Dendritic cell treated with granulocyte-macrophage colony-stimulating factor and Interleukin-4, amounts not matched to agents 40 ng/mL and 50 ng/mL, for 4 days (primary cell): ENCODE results near the gene CEP112.

Experiments
- H3K27ac Mint-ChIP-seq: one replicate; pipeline ENCODE4 v1.8.0; 2022; ENCODE audit warnings: mild to moderate bottlenecking, mixed read lengths
- H3K27me3 Mint-ChIP-seq: one replicate; pipeline ENCODE4 v1.8.0; 2022; ENCODE audit warnings: mild to moderate bottlenecking, mixed read lengths
- H3K36me3 Mint-ChIP-seq: one replicate; pipeline ENCODE4 v1.8.0; 2022; ENCODE audit warnings: low read depth, mixed read lengths
- H3K4me1 Mint-ChIP-seq: one replicate; pipeline ENCODE4 v1.8.0; 2022; ENCODE audit warnings: low read depth, mixed read lengths
- H3K4me3 Mint-ChIP-seq: one replicate; pipeline ENCODE4 v1.8.0; 2022; ENCODE audit warnings: mild to moderate bottlenecking, moderate library complexity, mixed read lengths
- H3K9me3 Mint-ChIP-seq: one replicate; pipeline ENCODE4 v1.8.0; 2022; ENCODE audit warnings: mixed read lengths
- intact Hi-C: fragments of 100-400 bp; cut with micrococcal nuclease; formaldehyde crosslinking; loops from one replicate; pipeline ENCODE4 v1.15.0; 2022

The CEP112 gene

GRCh38 chr17:66191593-66192377 lies at the start of gene CEP112:
Gene CEP112, minus strand, starts transcription at chr17:66192133.
- H3K4me3 Mint-ChIP-seq, result peak within 1 kb of the TSS; percentile 79
- intact Hi-C loops, result loop anchor here (10.0 kb wide), 1 partner anchor 283 kb away; no protein-coding TSS in a partner anchor
- no peaks in the 10 kb centered on the region for H3K36me3 Mint-ChIP-seq
- no peaks in the 10 kb centered on the region for H3K9me3 Mint-ChIP-seq
- peak within 1 kb of the TSS; percentile 83 for H3K27ac Mint-ChIP-seq
- no peaks in the 10 kb centered on the region for H3K27me3 Mint-ChIP-seq
- H3K4me1 Mint-ChIP-seq, result no peaks in the 10 kb centered on the region

DNA sequence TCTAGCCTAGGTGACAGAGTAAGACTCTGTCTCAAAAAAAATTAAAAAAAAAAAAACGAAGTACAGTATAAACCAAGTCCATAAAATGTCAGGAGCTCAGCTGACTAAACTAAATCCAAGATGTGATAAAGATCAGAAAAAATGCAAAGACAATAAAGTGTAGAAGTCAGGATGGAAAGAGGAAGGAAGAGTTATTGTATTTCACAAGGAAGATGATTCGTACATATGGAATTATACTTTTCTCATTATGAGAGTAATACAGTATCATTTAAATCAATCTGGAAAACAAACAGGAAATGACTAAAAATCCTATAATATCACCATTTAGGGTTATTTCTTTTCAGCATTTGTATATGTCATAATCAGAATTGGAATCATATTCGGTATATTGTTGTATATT lies 48.7 kb upstream of the CEP112 start:
- H3K9me3 Mint-ChIP-seq, result no peaks in the 10 kb centered on the region
- H3K4me1 Mint-ChIP-seq, result no peaks in the 10 kb centered on the region
- H3K27ac Mint-ChIP-seq, result no peak overlapping the region
- no peak overlapping the region for H3K4me3 Mint-ChIP-seq
- intact Hi-C loops, result loop anchor here (10.0 kb wide), 1 partner anchor 66 kb away; no protein-coding TSS in a partner anchor
- H3K27me3 Mint-ChIP-seq, result peaks cover 35% of the 10 kb centered on the region
- H3K36me3 Mint-ChIP-seq, result no peaks in the 10 kb centered on the region

DNA sequence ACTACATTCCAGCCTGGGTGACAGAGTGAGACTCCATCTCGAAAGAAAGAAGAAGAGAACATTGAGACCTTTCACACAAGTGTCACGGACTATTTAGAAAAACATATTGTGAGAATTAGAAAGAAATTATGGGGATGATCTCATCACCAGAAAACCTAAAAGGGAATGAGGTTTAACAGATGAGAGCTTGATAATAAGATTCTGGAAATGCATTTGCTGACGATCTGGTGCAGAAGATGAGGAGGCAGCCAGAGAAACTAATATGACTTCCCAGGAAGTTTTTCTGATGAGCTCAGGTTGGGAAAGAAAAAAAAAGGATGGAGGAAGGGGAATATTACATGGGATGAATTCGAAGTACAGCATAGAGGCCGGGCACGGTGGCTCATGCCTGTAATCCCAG lies 48.1 kb upstream of the CEP112 start:
- H3K9me3 Mint-ChIP-seq, result no peaks in the 10 kb centered on the region
- H3K4me3 Mint-ChIP-seq, result no peak overlapping the region
- H3K27ac Mint-ChIP-seq, result no peak overlapping the region
- intact Hi-C loops, result loop anchor here (10.0 kb wide), 1 partner anchor 65 kb away; no protein-coding TSS in a partner anchor
- H3K36me3 Mint-ChIP-seq, result no peaks in the 10 kb centered on the region
- H3K27me3 Mint-ChIP-seq, result peaks cover 31% of the 10 kb centered on the region
- no peaks in the 10 kb centered on the region for H3K4me1 Mint-ChIP-seq

DNA sequence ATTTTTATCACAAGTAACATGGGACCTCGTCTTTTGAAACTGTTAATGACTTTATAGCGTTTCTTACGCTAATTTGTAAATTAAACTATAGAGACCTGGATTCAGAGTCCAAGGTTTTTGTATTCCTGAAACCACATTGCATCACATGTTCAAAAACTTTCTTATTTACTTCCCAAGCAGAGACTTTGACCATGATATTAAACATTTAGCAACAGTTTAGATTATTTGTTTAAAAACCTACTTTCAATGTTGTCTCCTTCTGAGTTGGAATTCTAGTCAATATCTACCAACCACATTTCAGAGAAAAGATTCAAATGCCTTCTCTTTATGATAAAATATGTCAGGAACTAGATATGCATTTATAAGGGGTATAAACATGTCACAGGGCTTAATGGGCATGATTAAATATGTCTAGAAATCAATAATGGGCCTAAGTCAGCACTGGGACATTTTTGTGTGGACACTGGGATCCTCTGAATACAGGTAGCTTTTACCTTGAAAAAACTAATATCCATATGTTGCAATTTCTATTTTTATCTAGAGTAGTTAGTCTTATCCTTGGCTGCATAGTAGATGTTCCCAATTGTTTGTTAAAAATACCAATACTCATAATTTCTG lies 43.6 kb upstream of the CEP112 start:
- intact Hi-C loops, result no loop called here
- Mint-ChIP-seq H3K4me1 (peaks cover 6% of the 10 kb centered on the region), H3K9me3 (no peaks in the 10 kb centered on the region), H3K4me3 (no peak overlapping the region), H3K27ac (no peak overlapping the region), H3K27me3 (peaks cover 17% of the 10 kb centered on the region), H3K36me3 (no peaks in the 10 kb centered on the region)

DNA sequence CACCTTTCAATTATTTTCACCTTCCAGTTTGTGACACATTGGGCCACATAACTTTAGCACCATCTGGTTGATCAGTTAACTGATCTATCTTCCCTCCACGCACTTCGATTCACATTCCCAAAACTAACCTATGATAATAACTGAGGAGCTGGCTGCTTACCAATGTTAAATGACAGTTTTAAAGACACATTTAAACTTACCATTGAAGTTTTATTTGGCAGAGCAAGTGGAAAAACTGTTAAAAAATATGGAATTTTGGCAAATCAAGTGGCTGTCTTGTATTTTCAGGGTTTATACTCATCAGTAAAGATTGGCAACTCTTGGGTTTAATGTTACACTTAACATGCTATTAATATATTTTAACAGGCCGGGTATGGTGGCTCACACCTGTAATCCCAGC lies 42.7 kb upstream of the CEP112 start:
- H3K4me3 Mint-ChIP-seq, result no peak overlapping the region
- H3K4me1 Mint-ChIP-seq, result peaks cover 7% of the 10 kb centered on the region
- peaks cover 11% of the 10 kb centered on the region for H3K27me3 Mint-ChIP-seq
- no peaks in the 10 kb centered on the region for H3K36me3 Mint-ChIP-seq
- no peak overlapping the region for H3K27ac Mint-ChIP-seq
- intact Hi-C loops, result no loop called here
- H3K9me3 Mint-ChIP-seq, result no peaks in the 10 kb centered on the region

- Mint-ChIP-seq H3K9me3 (no peaks in the 10 kb centered on the region), H3K4me1 (peaks cover 7% of the 10 kb centered on the region), H3K27ac (no peak overlapping the region), H3K4me3 (no peak overlapping the region), H3K27me3 (peaks cover 5% of the 10 kb centered on the region), H3K36me3 (no peaks in the 10 kb centered on the region)
- intact Hi-C loops, result no loop called here
Measured at GRCh38 chr17:66233023-66233753, 41.3 kb upstream of the CEP112 start.

DNA sequence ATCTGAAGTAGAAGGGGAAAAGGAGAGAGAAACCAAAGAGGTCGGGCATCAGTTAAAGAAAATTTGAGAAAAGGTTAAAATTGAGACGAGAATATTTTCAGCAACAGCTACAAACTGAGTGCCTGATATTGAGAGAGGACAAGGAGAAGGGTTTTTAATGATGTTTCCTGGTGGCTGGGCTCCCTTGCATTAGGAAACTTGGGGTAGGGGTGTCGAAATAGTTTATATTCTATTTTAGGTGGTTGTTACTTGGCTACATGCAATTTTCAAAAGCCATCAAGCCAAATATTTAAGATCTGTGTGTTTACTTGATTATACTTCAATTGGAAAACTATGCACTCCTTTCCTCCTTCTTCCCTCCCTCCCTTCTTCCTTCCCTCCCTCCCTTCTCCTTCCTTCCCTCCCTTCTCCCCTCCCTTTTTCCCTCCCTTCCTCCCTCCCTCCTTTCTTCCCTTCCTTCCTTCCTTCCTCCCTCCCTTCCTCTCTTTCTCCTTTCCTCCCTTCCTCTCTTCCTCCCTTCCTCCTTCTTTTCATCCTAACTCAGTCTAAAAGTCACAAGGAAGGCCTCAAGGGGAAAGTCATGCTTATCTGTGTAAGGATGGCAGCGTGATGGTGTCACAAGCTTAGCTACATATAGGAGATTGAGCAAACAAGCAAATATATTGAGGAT lies 39.1 kb upstream of the CEP112 start:
- peaks cover 3% of the 10 kb centered on the region for H3K27me3 Mint-ChIP-seq

DNA sequence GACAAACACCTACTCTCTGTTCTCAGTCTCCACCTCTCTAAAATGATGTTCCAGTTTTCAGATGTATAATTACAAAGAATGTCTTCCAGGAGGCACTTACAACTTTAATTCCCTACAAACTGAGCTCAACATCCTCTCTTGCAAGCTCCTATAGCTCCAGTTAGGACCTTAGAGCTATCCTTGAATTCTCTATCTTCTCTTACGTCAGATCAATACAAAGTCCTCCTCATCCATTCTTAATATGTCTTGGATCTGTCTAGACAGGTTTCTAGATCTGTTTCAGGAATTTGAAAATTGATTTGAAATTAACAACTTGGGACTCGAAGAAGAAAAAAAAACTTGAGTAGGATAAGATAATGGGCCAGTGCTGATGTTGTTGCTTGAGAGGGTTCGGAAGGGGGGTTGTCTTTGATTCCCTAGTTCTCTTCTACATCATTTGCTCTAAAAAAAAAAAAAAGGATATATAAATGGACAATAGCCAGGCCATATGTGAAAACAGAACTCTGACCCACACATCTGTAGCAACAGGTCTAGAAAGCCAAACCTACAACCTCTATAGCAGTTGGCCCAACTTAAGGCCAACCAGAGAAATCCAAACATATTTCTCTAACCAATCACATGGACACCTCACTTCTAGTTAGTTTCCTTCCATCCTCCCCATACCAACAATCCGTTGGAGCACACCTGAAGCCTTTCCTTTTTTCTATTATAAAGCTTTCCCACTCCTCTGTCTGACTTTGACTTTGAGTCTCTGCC lies 38.0 kb upstream of the CEP112 start:
- H3K4me3 Mint-ChIP-seq, result no peak overlapping the region
- H3K4me1 Mint-ChIP-seq, result peaks cover 7% of the 10 kb centered on the region
- no peaks in the 10 kb centered on the region for H3K36me3 Mint-ChIP-seq
- peaks cover 3% of the 10 kb centered on the region for H3K27me3 Mint-ChIP-seq
- intact Hi-C loops, result no loop called here
- no peaks in the 10 kb centered on the region for H3K9me3 Mint-ChIP-seq
- no peak overlapping the region for H3K27ac Mint-ChIP-seq

More for the DNA sequence above, 39.1 kb upstream of the CEP112 start:
- no peaks in the 10 kb centered on the region for H3K36me3 Mint-ChIP-seq
- no peak overlapping the region for H3K27ac Mint-ChIP-seq
- intact Hi-C loops, result no loop called here
- peaks cover 7% of the 10 kb centered on the region for H3K4me1 Mint-ChIP-seq
- no peak overlapping the region for H3K4me3 Mint-ChIP-seq
- no peaks in the 10 kb centered on the region for H3K9me3 Mint-ChIP-seq

- intact Hi-C loops, result no loop called here
- Mint-ChIP-seq H3K4me3 (no peak within 1 kb of the TSS), H3K27ac (no peak within 1 kb of the TSS), H3K27me3 (peaks cover 6% of the 10 kb centered on the region), H3K9me3 (no peaks in the 10 kb centered on the region), H3K36me3 (no peaks in the 10 kb centered on the region), H3K4me1 (peaks cover 7% of the 10 kb centered on the region)
Measured at GRCh38 chr17:66228887-66229782, 37.2 kb upstream of the CEP112 start, which contains the start of gene APOH. Gene APOH, minus strand, starts transcription at chr17:66229415. Its CDS starts 36 bp downstream, at chr17:66229379.

GRCh38 chr17:66227212-66228045 lies 35.5 kb upstream of the CEP112 start:
- Mint-ChIP-seq H3K27ac (no peak overlapping the region), H3K4me3 (no peak overlapping the region), H3K9me3 (no peaks in the 10 kb centered on the region)

GRCh38 chr17:66222798-66223350 lies 30.9 kb upstream of the CEP112 start:
- Mint-ChIP-seq H3K4me3 (no peak overlapping the region), H3K36me3 (no peaks in the 10 kb centered on the region), H3K27me3 (peaks cover 8% of the 10 kb centered on the region), H3K4me1 (no peaks in the 10 kb centered on the region), H3K9me3 (no peaks in the 10 kb centered on the region), H3K27ac (no peak overlapping the region)
- intact Hi-C loops, result no loop called here

More at GRCh38 chr17:66227212-66228045, 35.5 kb upstream of the CEP112 start:
- peaks cover 3% of the 10 kb centered on the region for H3K27me3 Mint-ChIP-seq
- H3K4me1 Mint-ChIP-seq, result peaks cover 7% of the 10 kb centered on the region
- intact Hi-C loops, result no loop called here
- H3K36me3 Mint-ChIP-seq, result no peaks in the 10 kb centered on the region
